Middle frontal gyrus (tissue), 1 donor: ENCODE measurements around the gene GRIN2B.

ENCODE experiments used
- DNase-seq: peaks from one replicate; pipeline ENCODE4 v3.0.0-alpha.2; 2015; ENCODE audit warnings: low spot score; ENCODE audit errors: extremely low spot score

Gene GRIN2B

DNA sequence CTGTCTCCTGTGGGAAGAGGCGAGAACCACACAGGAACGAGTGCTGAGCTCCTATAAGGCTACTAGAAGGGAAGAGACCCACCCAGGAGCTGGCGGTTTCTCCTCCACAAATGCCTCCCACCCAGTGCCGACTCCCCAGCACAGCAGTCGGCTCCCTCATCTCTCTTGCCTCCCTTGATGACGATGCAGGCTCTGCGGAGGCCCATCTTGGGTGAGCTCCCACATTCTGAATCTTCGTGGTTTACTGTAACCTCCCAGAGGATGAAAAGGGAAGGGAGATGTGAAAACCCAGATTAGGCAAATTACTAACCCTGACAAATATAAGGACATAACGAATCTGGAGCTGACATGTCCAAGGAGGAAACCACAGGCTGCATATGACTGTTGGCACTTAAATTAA, 23.8 kb downstream of the GRIN2B start:
- no peak for DNase-seq

DNA sequence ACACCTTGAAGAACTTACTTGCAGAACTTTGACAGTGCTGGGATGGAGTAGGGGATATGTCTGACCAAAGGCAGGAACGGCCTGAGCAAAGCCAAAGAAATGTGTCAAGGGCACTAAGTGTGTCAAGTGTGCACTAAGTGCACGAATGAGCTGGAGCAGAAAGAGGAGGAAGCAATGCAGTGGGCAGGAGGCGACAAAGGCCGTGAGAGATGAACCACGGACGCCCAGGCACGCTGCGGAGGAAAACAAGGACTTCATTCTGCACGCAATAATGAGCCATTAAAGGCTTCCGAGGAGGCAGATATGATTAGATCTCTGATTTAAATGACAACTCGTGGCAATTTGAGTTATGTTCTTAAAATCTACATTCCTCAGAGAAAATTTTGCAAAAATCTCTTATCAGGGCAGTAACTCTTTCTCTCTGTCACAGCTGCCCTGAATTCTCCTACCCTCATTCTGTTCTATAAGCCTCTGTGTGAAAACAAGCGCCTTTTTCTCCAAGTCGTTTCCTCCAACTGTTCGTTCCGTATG, 25.3 kb downstream of the GRIN2B start:
- DNase-seq, result no peak

DNA sequence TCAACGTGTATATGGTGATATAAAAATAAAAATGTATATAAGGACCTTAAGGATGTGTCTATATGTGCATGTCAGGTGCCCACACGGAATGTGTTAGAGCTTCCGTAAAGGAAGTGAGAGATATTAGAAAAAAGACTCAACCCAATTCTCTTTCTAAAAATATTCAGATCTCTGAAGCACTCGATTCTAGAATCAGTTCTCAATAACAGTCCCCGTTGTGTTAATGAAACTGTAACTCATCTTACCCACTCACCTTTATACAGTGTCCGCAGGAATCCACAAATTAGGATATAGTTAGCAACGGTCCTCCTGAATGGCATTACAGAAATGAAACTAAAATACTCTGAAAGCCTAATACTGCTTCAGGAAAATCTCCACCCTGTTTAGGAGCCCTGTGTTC, 29.3 kb downstream of the GRIN2B start:
- no peak for DNase-seq

GRCh38 chr12:13950502-13950901, 30.9 kb downstream of the GRIN2B start:
- DNase-seq, result no peak

GRCh38 chr12:13948621-13949020, 32.8 kb downstream of the GRIN2B start:
- DNase-seq, result no peak

DNA sequence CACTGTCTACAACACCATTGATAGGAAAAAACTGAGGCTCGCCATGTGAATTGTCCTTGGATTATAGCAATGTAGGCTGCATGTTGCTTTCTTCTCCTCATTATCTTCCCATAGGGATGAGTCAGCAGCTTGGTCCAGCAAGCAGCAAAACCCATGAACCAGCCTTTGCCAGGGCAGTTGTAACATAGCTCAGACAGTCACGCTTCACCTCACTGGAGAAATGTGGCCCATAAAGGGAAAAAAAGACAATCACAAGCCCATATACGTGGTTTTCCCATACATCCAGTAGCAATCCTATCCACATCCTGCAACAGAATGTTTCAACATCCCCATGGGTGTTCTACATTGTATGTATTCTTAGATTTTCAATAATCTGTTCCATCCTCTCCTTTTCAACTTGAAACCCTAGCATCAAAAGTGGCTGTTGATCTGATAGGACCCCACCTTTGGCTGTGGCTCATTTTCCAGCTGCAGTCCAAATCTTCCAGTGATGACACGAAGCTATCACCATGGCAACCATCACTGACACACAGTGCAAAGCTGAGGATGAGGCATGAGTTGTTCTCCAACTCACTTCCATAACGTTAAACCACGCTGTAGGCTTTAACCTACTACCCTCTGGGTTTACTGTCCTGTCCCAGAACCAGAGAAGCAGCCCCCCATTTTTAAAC, 34.0 kb downstream of the GRIN2B start:
- DNase-seq, result no peak

DNA sequence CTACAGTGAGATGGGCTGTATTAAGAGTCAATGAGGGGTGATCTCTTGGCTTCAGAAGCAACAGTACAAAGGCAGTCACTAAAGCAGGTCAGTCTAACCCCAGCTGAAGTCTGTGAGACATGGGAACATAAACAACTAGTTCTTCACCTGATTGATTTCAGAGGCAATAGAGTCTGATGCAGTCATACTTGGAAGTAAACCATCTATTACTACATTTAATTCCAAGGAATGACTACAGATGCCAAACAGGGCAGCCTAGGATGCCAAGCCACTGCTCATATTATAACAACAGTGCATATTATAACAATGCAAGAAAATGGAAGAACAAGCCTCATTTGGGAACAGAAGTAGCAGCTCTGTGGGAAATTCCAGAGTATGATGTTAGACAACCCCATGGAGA, 35.8 kb downstream of the GRIN2B start:
- DNase-seq, result no peak

DNA sequence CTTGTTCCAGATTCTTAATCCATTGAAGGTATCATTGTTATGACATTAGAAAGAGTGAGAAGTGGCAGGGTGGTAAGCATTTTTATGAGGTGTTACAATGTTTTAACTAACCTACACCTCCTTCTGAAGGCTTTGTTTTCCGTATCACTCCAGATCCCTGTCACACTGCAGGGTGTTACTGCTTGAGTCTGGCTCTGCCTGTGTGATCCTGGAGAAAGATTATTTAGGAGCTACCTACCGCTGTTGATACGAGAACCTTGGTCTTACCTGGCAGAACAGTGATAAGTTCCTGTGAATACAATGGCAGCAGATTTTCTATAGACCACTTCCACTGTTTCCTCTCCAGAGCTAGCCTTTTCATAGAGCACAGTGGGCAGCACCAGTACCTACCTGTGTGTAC, 36.2 kb downstream of the GRIN2B start:
- no peak for DNase-seq

- DNase-seq, result no peak
Observed at GRCh38 chr12:13942826-13943225, 38.6 kb downstream of the GRIN2B start.

- DNase-seq, result no peak
Observed at GRCh38 chr12:13941258-13942249, 39.8 kb downstream of the GRIN2B start.

DNA sequence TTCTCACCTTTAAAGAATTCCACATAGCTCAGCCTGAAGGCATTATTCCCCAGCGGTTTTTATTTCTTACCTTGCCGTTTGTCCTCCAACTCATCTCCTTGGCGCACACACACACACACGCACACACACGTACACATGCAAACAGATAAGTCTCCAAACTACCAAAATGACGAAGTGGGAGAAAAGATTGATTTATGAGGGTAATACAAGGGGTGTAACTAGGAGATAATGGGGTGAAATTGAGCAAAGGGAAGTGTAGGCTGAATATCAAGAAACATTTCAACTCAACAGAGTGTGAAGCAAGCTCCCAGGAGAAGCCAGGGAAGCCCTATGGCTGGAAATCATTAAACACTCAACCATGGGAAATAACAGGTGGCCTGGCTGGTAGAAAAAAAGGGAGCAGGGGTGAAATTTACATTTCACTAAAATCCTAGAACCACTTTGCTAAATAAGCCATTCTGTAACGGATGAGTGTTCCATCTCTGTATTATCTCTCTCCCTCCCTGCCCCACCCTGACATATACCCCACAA, 41.0 kb downstream of the GRIN2B start:
- DNase-seq, result no peak

GRCh38 chr12:13937735-13938134, 43.7 kb downstream of the GRIN2B start:
- no peak for DNase-seq

DNA sequence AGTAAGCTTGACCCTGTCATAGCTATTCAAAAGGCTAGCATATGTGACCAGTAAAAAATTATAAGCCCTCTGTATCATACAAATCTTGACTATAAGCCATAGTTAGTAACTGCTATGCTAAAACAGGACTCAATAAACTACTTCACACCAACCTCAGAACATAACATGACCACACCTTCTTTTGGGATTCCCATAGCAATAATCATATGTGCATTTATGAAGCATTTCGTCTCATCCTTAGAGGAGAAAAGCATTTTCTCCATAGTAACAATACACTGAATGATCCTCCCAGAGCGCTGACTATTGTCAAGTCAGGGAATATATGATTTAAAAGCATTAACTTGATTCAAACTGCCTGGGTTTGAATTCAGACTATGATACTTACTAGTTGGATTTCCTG, 46.2 kb downstream of the GRIN2B start:
- no peak for DNase-seq
